ENCODE results near the gene GEMIN2.
"Not testable (repeated sequence)": the region's sequence is repeated elsewhere in the genome, so short reads cannot be mapped to it uniquely, and the experiment has no call there.

GEMIN2 gene

GRCh38 chr14:39179042-39179441, 64.9 kb downstream of the GEMIN2 start:
- no peak for DNase-seq

GRCh38 chr14:39180553-39180952, 66.4 kb downstream of the GEMIN2 start:
- no peak for DNase-seq

- no peak for DNase-seq
These were observed 67.0 kb downstream of the GEMIN2 start for GRCh38 chr14:39181026-39181692.

- no peak for DNase-seq
These were observed 67.5 kb downstream of the GEMIN2 start for GRCh38 chr14:39181693-39182047.

- no peak for DNase-seq
These were observed 68.9 kb downstream of the GEMIN2 start for GRCh38 chr14:39182770-39183684.

GRCh38 chr14:39183685-39184003, 69.5 kb downstream of the GEMIN2 start:
- not testable (repeated sequence) for DNase-seq

GRCh38 chr14:39184628-39185255, 70.6 kb downstream of the GEMIN2 start:
- DNase-seq = no peak

- no peak for DNase-seq
These were observed 71.3 kb downstream of the GEMIN2 start for GRCh38 chr14:39185256-39186049.

Data from right forelimb (tissue), 1 donor.